Frontal cortex (tissue), 4 donors: ENCODE measurements around the gene GARIN5A. TPM values are rescaled to one million over a fixed set of nuclear protein-coding genes. Genes with fewer than 3 reads are reported as not detected.

ENCODE experiments used
- DNase-seq, 2 donors: peaks; one replicate each; pipeline ENCODE4 v3.0.0; 2012; ENCODE audit warnings: low spot score in 2 of 2
- FAIRE-seq: peaks from 2 replicates; lab custom pipeline; 2012; peaks lifted over from hg19 to GRCh38; lab: Jason Lieb, UNC
- total RNA-seq: library from RNA; depleted of rRNA; stranded (reverse); fragments of >200 nt; gene quantifications from one replicate; pipeline ENCODE4 v1.2.3, GENCODE V29; 2014
- donor health status: control.
- donor health status: control.
- donor health status: control.

Gene GARIN5A
- total RNA-seq, 1 donor from 2014 or later: 2.0 TPM

DNA sequence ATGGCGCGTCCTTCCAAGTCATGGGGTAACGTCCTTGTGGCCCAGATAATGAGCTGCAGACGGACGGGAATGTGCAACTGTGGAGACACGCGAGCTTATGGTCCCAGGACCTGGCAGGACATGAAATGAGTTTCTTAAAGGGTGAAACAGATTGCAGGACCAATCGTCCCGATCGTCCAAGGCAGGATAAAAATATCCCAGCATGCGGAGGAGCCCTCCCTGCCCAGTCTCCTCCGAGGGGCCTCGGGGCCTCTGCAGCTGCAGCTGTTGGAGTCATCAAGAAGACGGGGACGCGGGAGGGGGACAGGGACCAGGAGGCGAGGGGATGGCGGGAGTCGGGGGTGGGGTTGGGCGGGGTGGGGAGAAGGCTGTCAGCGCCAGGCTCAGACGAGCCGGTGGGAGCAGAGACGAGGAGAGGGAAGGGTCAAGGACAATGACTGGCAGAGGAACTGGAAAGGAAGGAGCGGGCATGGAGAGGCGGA lies 14.4 kb upstream of the GARIN5A start:
- no peak for DNase-seq
- no peak for FAIRE-seq

- no peak for FAIRE-seq
Measured at GRCh38 chr19:50490411-50490811, 13.8 kb upstream of the GARIN5A start.

GRCh38 chr19:50489461-50490011 lies 12.9 kb upstream of the GARIN5A start:
- DNase-seq: no peak
- FAIRE-seq: no peak

More at GRCh38 chr19:50490411-50490811, 13.8 kb upstream of the GARIN5A start:
- no peak for DNase-seq

DNA sequence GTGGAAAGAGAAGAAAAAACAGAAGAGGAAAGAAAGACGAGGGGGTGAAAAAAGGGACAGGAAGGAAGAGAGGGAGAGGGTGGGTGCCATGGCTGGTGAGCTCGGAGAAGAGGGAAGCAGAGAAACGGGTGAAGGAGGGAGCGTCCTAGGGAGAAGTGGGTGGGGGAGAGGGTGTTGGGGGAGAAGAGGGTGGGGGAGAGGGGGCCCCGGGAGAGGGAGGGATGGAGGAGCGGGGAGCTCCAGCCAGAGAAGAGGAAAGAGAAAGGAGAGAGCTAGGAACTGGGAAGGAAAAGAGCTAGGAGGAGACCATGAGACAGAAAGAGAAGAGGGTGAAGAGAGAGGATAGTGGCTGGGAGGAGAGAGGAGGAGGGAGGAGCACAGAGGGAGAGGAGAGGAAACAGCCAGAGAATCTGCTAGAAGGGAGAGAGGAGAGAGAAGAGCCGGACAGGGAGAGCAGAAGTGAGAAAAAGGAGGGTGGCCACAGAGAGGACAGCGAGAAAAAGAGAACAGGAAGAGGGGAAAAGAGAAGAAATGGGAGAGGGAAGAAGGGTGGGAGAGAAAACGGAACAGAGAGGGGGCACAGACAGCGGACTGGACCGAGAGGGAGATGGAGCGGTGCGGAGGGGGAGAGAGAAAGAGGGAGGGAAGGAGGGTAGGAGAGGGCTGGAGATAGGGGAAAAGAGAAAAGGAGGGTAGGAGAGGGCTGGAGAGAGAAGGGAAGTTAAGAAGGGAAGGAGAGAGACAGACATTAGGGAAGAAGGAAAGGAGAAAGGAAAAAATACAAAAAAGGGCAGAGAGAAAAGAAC lies 11.9 kb upstream of the GARIN5A start:
- FAIRE-seq: no peak
- no peak for DNase-seq

- no peak for FAIRE-seq
Measured at GRCh38 chr19:50486823-50487515, 10.3 kb upstream of the GARIN5A start.

GRCh38 chr19:50485284-50485955 lies 8.8 kb upstream of the GARIN5A start:
- FAIRE-seq (no peak), DNase-seq (no peak)

More at GRCh38 chr19:50486823-50487515, 10.3 kb upstream of the GARIN5A start:
- no peak for DNase-seq

- no peak for DNase-seq
Measured at GRCh38 chr19:50482916-50483315, 6.3 kb upstream of the GARIN5A start.

DNA sequence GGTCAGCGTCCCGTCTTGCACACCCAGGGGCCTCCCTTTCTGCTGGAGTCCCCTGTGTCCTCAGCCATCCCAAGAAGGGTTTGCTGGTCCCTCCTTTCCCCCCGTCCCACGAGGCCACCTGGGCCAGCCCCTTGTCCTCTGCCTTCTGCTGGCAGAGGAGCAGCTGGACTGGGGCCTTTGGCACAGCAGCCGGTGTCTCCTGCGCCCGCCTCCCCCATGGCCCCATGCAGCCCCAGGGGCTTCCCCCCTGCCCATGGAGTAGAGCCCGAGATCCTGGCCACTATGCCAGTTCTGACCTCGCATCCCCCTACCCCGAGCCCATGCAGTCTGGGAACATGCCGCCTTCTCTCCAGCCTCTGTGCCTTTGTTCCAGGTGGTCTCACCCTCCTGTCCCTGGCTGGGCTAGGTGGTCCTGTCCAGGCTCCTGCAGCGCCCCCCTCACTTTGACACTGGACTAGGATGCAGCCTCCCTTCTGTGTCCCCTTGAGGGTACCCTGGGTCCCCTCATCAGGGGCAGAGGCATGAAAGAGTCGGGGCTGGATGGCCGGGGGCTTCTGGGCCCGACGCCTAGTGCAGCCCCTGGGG lies 5.7 kb upstream of the GARIN5A start:
- FAIRE-seq (no peak), DNase-seq (no peak)

More at GRCh38 chr19:50482916-50483315, 6.3 kb upstream of the GARIN5A start:
- no peak for FAIRE-seq

- FAIRE-seq (no peak), DNase-seq (no peak)
Measured at GRCh38 chr19:50481351-50482149, 4.9 kb upstream of the GARIN5A start.

- DNase-seq (no peak), FAIRE-seq (no peak)
Measured at GRCh38 chr19:50480281-50481111, 3.8 kb upstream of the GARIN5A start.

DNA sequence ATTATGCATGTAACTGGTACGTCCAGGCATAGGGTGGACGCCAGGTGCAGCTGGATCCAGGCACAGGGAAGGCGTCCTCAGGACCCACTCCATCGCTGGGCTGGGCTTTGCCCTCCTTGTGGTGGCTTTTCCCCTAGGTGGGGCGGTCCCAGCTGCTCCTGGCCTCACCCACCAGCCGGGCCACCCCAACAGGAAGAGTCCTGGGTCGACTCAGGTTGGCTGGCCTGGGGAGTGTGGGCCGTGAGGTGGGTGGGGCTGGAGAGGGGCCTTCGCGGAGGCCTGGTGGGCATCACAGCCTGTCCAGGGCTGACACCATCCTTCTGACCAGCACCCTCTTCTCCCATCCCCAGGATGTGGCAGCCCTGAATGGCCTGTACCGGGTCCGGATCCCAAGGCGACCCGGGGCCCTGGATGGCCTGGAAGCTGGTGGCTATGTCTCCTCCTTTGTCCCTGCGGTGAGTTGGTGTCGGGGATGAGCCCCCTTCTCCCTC lies 3.2 kb upstream of the GARIN5A start:
- FAIRE-seq: no peak

GRCh38 chr19:50478901-50479715 lies 2.5 kb upstream of the GARIN5A start:
- no peak for DNase-seq
- FAIRE-seq: no peak

More for the DNA sequence above, 3.2 kb upstream of the GARIN5A start:
- no peak for DNase-seq

DNA sequence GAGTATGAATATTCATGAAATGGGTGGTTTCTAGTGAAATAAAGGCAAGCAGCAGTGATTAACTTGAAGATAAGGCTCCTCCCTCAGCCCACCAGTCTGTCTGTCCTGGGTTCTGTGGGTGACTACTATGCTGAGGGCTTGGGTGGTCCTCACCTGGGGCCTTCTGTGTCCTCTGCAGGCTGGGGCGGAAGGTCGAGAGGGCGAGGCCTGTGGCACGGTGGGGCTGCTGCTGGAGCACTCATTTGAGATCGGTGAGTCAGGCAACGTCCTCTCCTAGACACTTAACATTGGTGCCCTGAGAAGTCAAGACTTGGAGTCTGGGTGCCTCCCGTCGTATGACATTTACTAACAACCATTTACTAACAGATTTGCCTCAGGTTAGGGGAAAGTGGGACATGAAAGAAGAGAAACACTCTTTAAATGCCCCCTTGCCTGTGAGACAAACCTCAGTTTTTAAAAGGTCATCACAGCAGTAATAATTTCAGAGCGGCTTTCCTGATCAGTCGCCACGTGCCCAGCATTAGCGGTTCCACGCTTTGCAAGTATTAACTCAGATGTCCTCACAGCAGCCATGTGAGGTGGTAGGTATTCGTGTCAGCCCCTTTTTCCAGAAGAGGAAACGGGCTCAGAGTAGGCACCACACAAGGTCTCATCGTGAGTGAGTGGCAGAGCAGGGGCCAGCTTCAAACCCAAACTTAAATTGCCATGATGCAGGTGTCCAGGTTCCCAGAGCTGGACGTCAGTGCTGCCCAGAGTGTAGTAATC lies 1.3 kb upstream of the GARIN5A start:
- DNase-seq (no peak), FAIRE-seq (no peak)

DNA sequence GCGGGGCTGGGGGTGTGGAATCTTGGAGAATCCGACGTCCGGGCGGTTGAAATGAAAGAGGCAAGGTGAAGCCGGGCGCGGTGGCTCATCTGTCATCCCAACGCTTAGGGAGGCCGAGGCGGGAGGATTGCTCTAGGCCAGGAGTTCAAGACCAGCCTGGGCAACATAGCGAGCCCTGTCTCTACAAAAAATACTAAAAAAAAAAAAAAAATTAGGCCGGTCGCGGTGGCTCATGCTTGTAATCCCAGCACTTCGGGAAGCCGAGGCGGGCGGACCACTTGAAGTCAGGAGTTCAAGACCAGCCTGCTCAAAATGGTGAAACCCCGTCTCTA lies 225 bp upstream of the GARIN5A start:
- no peak for FAIRE-seq
- DNase-seq: no peak

GRCh38 chr19:50475736-50476223 lies 868 bp downstream of the GARIN5A start:
- DNase-seq: no peak
- no peak for FAIRE-seq

- FAIRE-seq (no peak), DNase-seq (no peak)
Measured at GRCh38 chr19:50475101-50475568, 1.5 kb downstream of the GARIN5A start.
